Astrocyte of the spinal cord (primary cell): ENCODE results near the gene GCNT2.

ENCODE experiments used
- DNase-seq: peaks from one replicate; pipeline ENCODE4 v3.0.0; 2011; ENCODE audit warnings: low read depth, low spot score
- H3K4me3 ChIP-seq: 2 replicates; pipeline ENCODE4 v1.5.1; 2011; ENCODE audit warnings: low read depth, mild to moderate bottlenecking, low read length, moderate library complexity
- CTCF ChIP-seq: IDR thresholded peaks from 2 replicates; pipeline ENCODE4 v1.5.1; 2012; ENCODE audit warnings: low read depth, mild to moderate bottlenecking, low read length, inconsistent platforms
- in situ Hi-C: cut with HindIII; loops from 2 replicates; pipeline ENCODE4 v1.10.0; 2017; ENCODE audit warnings: low sequenced_read_pairs

GCNT2 gene

GRCh38 chr6:10583509-10583901 is 62.4 kb downstream of the GCNT2 start:
- no peak for DNase-seq
- in situ Hi-C loops = no loop called here
- no peak for TF ChIP-seq CTCF
- no peak overlapping the region for H3K4me3 ChIP-seq

GRCh38 chr6:10584607-10585006 is 63.5 kb downstream of the GCNT2 start:
- DNase-seq = no peak
- in situ Hi-C loops = no loop called here
- no peak overlapping the region for H3K4me3 ChIP-seq
- no peak for TF ChIP-seq CTCF

- in situ Hi-C loops = no loop called here
- TF ChIP-seq CTCF = no peak
Observed at GRCh38 chr6:10585209-10585845, 64.2 kb downstream of the GCNT2 start.

GRCh38 chr6:10586302-10586701 is 65.2 kb downstream of the GCNT2 start:
- in situ Hi-C loops = no loop called here
- TF ChIP-seq CTCF = no peak
- DNase-seq = no peak
- H3K4me3 ChIP-seq = no peak overlapping the region

More at GRCh38 chr6:10585209-10585845, 64.2 kb downstream of the GCNT2 start:
- peak; percentile 18 for DNase-seq
- H3K4me3 ChIP-seq = peak overlapping the region; percentile 18

- no peak for DNase-seq
- no peak for TF ChIP-seq CTCF
- no peak overlapping the region for H3K4me3 ChIP-seq
- in situ Hi-C loops = no loop called here
Observed at GRCh38 chr6:10587656-10588406, 66.7 kb downstream of the GCNT2 start.

- in situ Hi-C loops = no loop called here
- TF ChIP-seq CTCF = no peak
- DNase-seq = no peak
- no peak overlapping the region for H3K4me3 ChIP-seq
Observed at GRCh38 chr6:10588562-10589428, 67.6 kb downstream of the GCNT2 start.
